8988T (cell line): Measurements from ENCODE around the gene LARGE1.

Experiments
- DNase-seq: peaks from one replicate; pipeline ENCODE4 v3.0.0; 2011

Gene LARGE1

DNA sequence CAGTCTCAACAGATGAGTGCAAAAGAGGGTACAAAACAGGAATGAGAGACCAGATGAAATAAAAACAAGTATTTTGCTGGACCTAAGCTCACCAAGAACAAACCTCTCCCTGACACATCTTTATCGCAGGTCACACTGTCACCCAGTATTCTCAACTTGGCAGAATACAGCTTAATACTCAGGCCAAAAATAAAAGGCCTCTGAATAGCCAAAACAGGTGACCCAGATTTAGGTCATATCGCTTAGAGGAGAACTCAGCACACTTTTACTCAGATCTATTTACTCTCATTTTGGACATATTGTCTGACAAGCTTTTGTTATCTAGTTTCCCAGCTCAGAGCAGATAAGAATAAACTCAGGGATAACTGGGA is 645.2 kb downstream of the LARGE1 start:
- DNase-seq = no peak

DNA sequence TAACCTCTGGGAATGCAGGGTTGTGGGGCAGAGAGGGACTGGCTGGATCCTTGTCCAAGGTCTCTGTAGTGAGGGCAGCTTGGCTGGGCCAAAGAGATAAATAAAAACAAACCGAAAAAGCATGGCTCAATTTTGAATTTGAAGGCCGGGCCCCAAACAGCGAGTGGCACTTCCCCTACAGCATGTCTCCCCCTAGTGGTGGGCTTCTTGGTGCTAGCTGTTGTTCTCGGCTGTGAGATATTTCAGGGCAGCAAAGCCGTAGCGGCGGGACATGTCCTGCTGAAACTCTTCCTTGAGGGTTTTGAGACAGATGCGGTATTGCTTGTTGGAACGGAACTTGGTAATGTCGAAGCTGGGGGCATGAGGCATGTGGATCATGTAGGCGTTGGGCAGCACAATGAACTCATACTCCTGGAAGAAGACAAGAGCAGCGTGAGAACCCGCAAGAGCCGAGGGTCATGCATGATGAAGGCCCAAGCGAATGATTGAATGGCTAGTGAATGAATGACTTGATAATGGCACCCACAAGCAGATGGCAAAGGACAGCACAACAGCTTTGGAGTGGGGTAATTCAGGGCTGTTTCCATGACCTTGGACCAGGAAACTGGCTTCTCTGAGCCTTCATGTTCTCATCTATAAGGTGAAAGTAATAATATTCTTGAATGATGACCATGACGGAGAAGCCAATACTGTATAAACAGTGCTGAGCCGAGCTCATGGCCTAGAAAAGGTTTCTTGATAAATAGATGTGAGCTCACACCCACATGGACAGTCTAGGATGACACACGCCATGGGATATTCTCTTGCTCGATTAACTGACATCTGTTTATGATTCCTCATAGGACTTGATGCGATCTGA is 645.8 kb downstream of the LARGE1 start:
- DNase-seq = no peak

GRCh38 chr22:33272871-33273270 is 647.4 kb downstream of the LARGE1 start:
- DNase-seq = no peak

DNA sequence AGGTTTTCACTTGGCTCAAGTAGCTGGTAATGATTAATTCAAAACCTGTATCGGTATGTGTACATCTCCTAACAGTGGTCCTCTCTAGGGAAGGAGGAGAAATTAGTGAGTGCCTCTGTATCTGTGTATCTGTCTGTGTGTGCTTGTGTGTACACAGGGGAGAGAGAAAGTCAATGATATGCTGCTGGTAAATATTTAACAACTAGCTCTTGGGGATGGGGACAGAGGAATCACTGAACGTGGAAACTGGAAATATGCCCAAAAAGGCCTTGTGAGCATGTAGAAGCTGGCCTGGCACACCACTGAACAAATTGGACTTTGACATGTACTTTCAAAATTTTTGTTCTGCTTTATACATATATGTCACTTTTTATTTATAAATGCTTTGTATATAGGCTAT is 648.1 kb downstream of the LARGE1 start:
- no peak for DNase-seq

- DNase-seq = no peak
These were observed 648.7 kb downstream of the LARGE1 start for GRCh38 chr22:33271390-33272161.

DNA sequence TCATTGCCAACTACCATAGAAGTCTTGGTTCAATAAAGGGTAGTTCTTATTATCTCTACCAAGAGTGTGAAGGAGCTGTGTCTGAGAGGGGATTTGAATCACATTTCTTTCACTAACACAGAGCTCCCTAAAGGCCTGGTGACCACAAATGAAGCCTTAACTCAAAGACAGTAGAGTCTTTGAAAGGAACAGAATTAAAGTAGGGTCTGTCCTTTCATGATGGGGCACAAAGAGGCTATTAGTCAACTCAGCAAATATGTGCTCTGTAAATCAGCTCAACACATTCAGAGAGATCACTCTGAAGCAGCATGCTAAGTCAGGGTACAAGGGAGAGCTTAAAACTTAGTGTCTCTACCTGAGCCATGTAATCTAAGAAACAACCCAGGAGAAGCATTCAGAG is 649.7 kb downstream of the LARGE1 start:
- no peak for DNase-seq

DNA sequence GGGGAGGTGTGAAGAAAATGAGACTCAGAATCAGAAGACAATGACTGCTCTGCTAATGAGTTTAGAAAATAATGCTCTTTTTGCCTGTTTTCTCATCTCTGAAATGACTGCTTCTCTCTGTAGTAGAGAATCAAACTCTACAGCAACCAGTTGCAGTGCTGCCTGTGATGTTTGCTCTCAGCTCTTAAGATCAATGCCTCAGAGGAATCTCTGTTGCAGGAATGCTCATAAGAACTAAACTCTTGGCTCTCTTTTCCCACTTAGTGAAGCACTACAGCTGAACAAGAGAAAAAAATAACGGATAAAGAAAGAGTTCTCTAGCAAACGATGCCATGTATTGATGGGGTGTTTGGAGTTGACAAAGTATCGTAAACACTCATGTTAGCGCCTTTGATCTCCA is 658.6 kb downstream of the LARGE1 start:
- no peak for DNase-seq

- no peak for DNase-seq
These were observed 659.8 kb downstream of the LARGE1 start for GRCh38 chr22:33260498-33260897.

DNA sequence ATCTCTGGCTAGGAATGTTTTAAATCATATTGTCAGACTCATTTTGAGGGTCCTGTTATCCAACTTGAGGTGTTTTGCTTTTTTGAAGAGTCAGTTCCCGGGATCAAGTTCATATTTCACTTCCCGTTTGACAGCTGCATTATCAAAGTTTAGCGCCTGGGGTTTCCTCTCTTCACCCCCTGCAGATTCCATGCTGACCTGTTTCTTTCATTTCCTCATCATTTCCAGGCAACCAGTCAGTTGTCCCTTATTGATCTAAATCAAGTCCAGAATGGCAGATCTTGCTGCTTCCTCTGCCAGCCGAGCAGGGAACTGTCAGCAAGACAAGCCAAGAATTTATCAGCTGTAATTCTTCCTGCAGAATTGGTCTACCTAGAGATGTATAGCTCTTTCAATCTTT is 664.5 kb downstream of the LARGE1 start:
- no peak for DNase-seq

- no peak for DNase-seq
These were observed 671.3 kb downstream of the LARGE1 start for GRCh38 chr22:33248948-33249347.

DNA sequence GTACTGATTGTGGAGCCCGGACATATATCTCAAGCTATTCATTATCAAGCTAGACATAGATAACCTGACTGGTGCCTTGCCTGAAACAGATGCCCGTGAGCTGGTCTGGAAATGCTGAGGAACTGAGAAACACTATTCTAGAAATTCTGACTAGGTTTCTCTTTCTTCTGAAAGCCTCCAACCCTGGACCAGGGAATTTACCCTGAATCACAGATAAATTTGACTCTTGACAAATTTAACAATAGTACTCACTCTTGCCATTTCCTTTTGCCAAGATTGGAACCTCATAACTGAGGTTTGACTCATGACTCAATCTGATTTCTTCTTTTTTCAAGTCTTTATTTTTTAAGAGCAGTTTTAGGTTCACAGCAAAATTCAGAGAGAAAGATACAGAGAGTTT is 672.5 kb downstream of the LARGE1 start:
- DNase-seq = no peak

DNA sequence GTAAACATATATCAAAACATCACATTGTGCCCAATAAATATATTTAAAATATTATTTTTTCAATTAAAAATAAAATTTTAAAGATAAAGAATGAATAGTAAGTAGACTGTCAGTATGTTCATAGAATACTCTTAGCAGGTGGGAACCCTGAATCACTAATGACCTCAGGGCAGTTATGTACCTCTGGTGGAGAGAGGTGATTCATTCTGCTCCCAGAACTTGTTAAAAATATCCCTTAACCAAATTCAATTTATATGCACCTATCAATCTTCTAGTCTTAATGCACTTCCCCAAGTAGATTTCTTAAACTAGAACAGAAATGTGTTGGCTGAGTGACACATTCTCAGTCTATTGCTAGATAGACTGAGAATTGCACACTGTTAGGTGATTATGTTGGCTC is 678.2 kb downstream of the LARGE1 start:
- no peak for DNase-seq

DNA sequence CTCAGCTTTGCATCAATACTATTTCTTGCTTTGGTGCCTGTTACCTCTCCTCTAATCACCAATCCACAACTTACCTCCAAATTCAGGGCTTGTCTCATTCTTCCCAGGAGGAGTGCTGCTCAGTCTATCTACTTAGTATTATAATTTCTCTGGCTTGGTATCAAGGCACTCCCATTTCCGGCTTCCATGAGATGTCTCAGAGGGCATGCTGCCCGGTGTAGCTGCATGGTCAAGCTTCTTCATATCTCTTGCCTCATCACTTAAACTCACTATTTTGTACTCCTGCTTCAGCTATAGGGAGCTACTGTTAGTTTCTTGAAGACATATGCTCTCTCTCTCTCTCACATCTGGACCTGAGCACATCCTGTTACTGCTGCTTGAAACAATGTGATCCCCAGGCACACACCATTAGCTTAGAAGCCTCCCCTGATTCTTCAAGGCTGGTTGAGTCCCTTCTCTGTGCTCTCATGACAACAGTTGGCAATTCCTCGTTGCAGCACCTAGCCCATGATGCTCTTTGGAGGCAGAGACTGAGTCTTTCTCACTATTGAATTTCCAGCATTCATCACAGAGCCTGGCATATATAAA is 679.3 kb downstream of the LARGE1 start:
- DNase-seq = no peak

DNA sequence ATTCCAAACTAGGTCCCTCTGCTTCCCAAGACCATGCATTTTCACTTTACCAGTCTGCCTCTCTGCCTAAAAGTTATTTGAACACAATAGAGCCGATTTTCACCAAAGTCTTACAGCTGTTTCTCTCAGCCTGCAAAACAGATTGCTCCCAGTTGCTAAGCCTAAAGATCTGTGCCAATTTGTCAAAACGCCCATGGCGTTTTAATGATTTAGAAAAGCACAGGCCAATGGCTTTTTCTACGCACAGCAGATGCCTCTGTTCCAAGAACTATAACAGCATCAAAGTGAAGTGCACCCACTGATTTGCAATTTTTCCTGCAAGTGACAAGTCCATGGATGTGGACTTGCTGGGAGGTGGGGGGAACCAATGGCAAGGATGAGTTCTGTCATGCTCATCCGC is 688.2 kb downstream of the LARGE1 start:
- DNase-seq = no peak

- DNase-seq = no peak
These were observed 692.5 kb downstream of the LARGE1 start for GRCh38 chr22:33227791-33228190.

DNA sequence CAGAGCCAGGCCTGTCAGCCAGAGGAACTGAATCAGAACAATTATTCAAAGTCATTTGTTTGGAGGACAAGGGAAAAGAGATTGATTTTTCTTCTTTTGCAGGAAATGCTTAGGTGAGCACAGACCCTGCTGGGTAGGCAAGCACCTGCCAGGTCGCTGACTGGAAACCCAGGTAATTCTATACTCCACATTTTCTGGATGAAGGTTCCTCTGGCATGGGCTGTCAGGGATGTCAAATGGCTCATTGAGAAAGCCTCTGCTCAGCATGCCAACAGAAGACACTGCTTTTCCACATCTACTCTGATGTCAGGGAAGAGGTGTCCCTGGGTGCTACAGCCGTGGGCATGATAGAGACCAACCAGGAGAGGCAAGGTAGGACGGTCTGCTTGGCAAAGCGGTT is 695.4 kb downstream of the LARGE1 start:
- no peak for DNase-seq
